Parathyroid adenoma (tissue), 2 donors: Measurements from ENCODE around the gene ANKRD20A1.
"Not testable (repeated sequence)": the region's sequence is repeated elsewhere in the genome, so short reads cannot be mapped to it uniquely, and the experiment has no call there.

Experiments used
- H2AFZ ChIP-seq: fragments of 300-600 bp; sonication (generic); one replicate; pipeline ENCODE4 v1.7.0; 2017; ENCODE audit warnings: antibody characterized with exemption, mild to moderate bottlenecking
- H3K27ac ChIP-seq: fragments of 300-600 bp; sonication (generic); one replicate; pipeline ENCODE4 v1.7.0; 2017
- H3K27me3 ChIP-seq: fragments of 300-600 bp; sonication (generic); one replicate; pipeline ENCODE4 v1.7.0; 2017; ENCODE audit warnings: low read length; ENCODE audit not compliant: control insufficient read depth, insufficient read depth
- H3K36me3 ChIP-seq: fragments of 300-600 bp; sonication (generic); one replicate; pipeline ENCODE4 v1.7.0; 2017; ENCODE audit warnings: low read length; ENCODE audit not compliant: control insufficient read depth, insufficient read depth
- H3K4me1 ChIP-seq: fragments of 300-600 bp; sonication (generic); one replicate; pipeline ENCODE4 v1.7.0; 2017; ENCODE audit warnings: control low read depth
- H3K4me2 ChIP-seq: fragments of 300-600 bp; sonication (generic); one replicate; pipeline ENCODE4 v1.7.0; 2017; ENCODE audit warnings: low read length
- H3K4me3 ChIP-seq: fragments of 300-600 bp; sonication (generic); one replicate; pipeline ENCODE4 v1.7.0; 2017; ENCODE audit warnings: low read depth, low read length
- H3K79me2 ChIP-seq: fragments of 300-600 bp; sonication (generic); one replicate; pipeline ENCODE4 v1.7.0; 2017; ENCODE audit warnings: control low read depth
- H3K9ac ChIP-seq: fragments of 300-600 bp; sonication (generic); one replicate; pipeline ENCODE4 v1.7.0; 2017; ENCODE audit warnings: mild to moderate bottlenecking
- H3K9me3 ChIP-seq: fragments of 300-600 bp; sonication (generic); one replicate; pipeline ENCODE4 v1.7.0; 2017; ENCODE audit warnings: low read length; ENCODE audit not compliant: control insufficient read depth
- donor health status: primary hyperparathyroidism.

Gene ANKRD20A1

DNA sequence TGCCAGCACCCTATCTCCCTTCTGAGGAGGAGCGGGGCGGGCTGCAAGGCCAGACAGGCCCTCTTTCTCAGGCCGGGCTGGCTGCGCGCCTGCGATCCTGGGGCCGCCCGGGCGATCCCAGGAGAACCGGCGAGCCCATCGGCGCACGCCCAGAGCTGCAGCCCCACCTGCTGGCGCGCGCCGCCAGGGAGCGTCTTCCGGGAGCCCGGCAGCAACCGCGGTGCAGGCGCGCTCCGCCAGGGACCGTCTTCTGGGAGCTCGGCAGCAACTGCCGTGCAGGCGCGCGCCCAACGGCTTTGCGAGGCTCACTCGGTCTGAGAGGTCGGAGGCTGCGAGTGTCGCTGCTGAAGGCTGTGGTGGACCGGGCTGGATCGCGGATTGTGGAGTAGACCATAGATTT lies at the start of gene ANKRD20A1:
TSS of gene ANKRD20A1 (plus strand) at position 61 of the 400 bp plus-strand sequence. CDS start 496 bp downstream, outside the sequence.
- not testable (repeated sequence) for H3K36me3 ChIP-seq

DNA sequence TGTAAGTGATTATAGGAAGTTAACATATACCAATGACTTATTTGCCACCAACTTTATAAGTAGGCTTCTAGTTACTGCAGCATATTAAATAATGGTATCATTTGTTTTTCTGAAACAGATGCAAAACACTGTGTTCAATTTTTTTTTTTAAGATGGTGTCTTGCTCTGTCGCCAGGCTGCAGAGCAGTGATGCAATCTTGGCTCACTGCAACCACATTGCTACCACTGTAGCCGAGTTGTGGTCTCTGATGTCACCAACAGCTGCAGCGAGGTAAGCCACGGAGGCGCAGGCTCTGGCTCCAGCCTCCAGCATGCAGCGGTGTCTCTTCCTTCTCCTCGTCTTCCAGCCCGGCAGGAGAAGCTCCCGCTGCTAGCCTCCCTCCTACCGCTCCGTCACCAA lies 26.6 kb upstream of the ANKRD20A1 start:
- H3K4me3 ChIP-seq, H3K36me3 ChIP-seq, H3K4me2 ChIP-seq, H3K4me1 ChIP-seq, H3K79me2 ChIP-seq, H3K27ac ChIP-seq, H2AFZ ChIP-seq, H3K9me3 ChIP-seq, H3K27me3 ChIP-seq, H3K9ac ChIP-seq: not testable (repeated sequence)

More for the DNA sequence above, at the start of gene ANKRD20A1:
- H3K27ac ChIP-seq, H3K4me3 ChIP-seq, H3K27me3 ChIP-seq, H3K4me1 ChIP-seq, H3K79me2 ChIP-seq, H3K9me3 ChIP-seq, H2AFZ ChIP-seq, H3K4me2 ChIP-seq, H3K9ac ChIP-seq: not testable (repeated sequence)
